HepG2 (cell line): Measurements from ENCODE around the gene TUBA4B. TPM values are rescaled to one million over a fixed set of nuclear protein-coding genes. Genes with fewer than 3 reads are reported as not detected.

Source experiments
- CREM ChIP-seq, 2 experiments: sonication (generic) in 1 of 2; formaldehyde crosslinking in 1 of 2; IDR thresholded peaks; 2 replicates each; pipeline versions ENCODE4 v1.4.0 to v1.6.1; 2016 to 2020; ENCODE audit warnings: antibody characterized with exemption in 1 of 2, mild to moderate bottlenecking in 1 of 2, missing genetic modification reagents in 1 of 2
- ELF1 ChIP-seq: sonication (generic); formaldehyde crosslinking; IDR thresholded peaks from 2 replicates; pipeline ENCODE4 v1.4.0; 2020; ENCODE audit warnings: missing genetic modification reagents
- MEIS2 ChIP-seq: sonication (generic); formaldehyde crosslinking; IDR thresholded peaks from 2 replicates; pipeline ENCODE4 v1.9.0; 2021; ENCODE audit warnings: mild to moderate bottlenecking, missing genetic modification reagents
- SALL2 ChIP-seq: sonication (generic); formaldehyde crosslinking; IDR thresholded peaks from 2 replicates; pipeline ENCODE4 v1.8.1; 2023; ENCODE audit warnings: mild to moderate bottlenecking, missing genetic modification reagents, inconsistent platforms
- SRSF9 ChIP-seq: fragments of 200-400 bp; formaldehyde crosslinking; IDR thresholded peaks from 2 replicates; pipeline ENCODE4 v1.6.1; 2018; ENCODE audit warnings: borderline replicate concordance, mild to moderate bottlenecking, low read depth, low read length; ENCODE audit not compliant: insufficient read depth, poor library complexity, severe bottlenecking
- ZHX2 ChIP-seq, 2 experiments: sonication (generic) in 1 of 2; formaldehyde crosslinking in 1 of 2; IDR thresholded peaks; 2 replicates each; pipeline versions ENCODE4 v1.6.1 to v1.9.0; 2014 to 2022; ENCODE audit warnings: antibody characterized with exemption in 1 of 2, borderline replicate concordance in 1 of 2, inconsistent platforms in 1 of 2, low read depth in 1 of 2, missing genetic modification reagents in 1 of 2
- ZNF567 ChIP-seq: sonication (generic); formaldehyde crosslinking; IDR thresholded peaks from 2 replicates; pipeline ENCODE4 v1.8.1; 2023; ENCODE audit warnings: mild to moderate bottlenecking, missing genetic modification reagents, borderline replicate concordance
- ZNF646 ChIP-seq: sonication (generic); formaldehyde crosslinking; IDR thresholded peaks from 2 replicates; pipeline ENCODE4 v1.9.0; 2021; ENCODE audit warnings: mild to moderate bottlenecking, missing genetic modification reagents
- ZNF83 ChIP-seq: sonication (generic); formaldehyde crosslinking; IDR thresholded peaks from 2 replicates; pipeline ENCODE4 v1.4.0; 2020; ENCODE audit warnings: missing genetic modification reagents, mild to moderate bottlenecking, borderline replicate concordance
- polyA plus RNA-seq, 8 experiments: library from polyadenylated mRNA; depleted of rRNA in 3 of 8; stranded (reverse) in 7 of 8; unstranded in 1 of 8; fragments of >200 nt; fragmentation: Illumina TruSeq in 4 of 8; extraction: Trizol in 4 of 8; gene quantifications; 2 replicates each; pipeline versions ENCODE4 v1.2.1 to v1.2.3, GENCODE V29; 2011 to 2016; ENCODE audit warnings: low read depth in 4 of 8, missing spikeins in 1 of 8, mixed read lengths in 1 of 8; ENCODE audit not compliant: insufficient read depth in 1 of 8
- total RNA-seq, 5 experiments: library from RNA; depleted of rRNA; stranded (reverse); fragments of >200 nt; fragmentation: Illumina TruSeq; extraction: Trizol; gene quantifications; 2 replicates each; pipeline ENCODE4 v1.2.3, GENCODE V29; 2016; ENCODE audit warnings: low read depth in 1 of 5
- TF ChIP-seq, protein P1 (sequence below): sonication (generic); formaldehyde crosslinking; IDR thresholded peaks from 2 replicates; pipeline ENCODE4 v1.8.0; 2022; ENCODE audit warnings: mild to moderate bottlenecking, missing genetic modification reagents, moderate library complexity
- TF ChIP-seq, protein P2 (sequence below): sonication (generic); formaldehyde crosslinking; IDR thresholded peaks from 2 replicates; pipeline ENCODE4 v1.4.0; 2020; ENCODE audit warnings: missing genetic modification reagents

Gene TUBA4B
- total and polyA plus RNA-seq, 2 of the 13 experiments (the other 11 are each of a cell fraction or from before 2014, with no cell fraction given) = 0.18 to 0.22 TPM

- TF ChIP-seq ZNF646 (CRISPR knock-in tag) = no peak
- TF ChIP-seq ZHX2 (IDR thresholded peaks at IDR 0.05; ENCODE audit: low read depth) = peak; percentile 92
- no peak for TF ChIP-seq ZHX2 (CRISPR knock-in tag; IDR thresholded peaks at IDR 0.05; ENCODE audit: borderline replicate concordance)
- TF ChIP-seq ELF1 (CRISPR knock-in tag) = peak; percentile 89
- peak; percentile 95 for TF ChIP-seq SALL2 (CRISPR knock-in tag)
- TF ChIP-seq SRSF9 = no peak
- TF ChIP-seq MEIS2 (CRISPR knock-in tag) = peak; percentile 55; the same call in 1 of the 2 replicates
- peak; percentile 93 for TF ChIP-seq ZNF567 (CRISPR knock-in tag)
- TF ChIP-seq, protein P1, sequence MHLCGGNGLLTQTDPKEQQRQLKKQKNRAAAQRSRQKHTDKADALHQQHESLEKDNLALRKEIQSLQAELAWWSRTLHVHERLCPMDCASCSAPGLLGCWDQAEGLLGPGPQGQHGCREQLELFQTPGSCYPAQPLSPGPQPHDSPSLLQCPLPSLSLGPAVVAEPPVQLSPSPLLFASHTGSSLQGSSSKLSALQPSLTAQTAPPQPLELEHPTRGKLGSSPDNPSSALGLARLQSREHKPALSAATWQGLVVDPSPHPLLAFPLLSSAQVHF (CRISPR knock-in tag) = peak; percentile 47; the same call in 1 of the 2 replicates
- TF ChIP-seq, protein P2, sequence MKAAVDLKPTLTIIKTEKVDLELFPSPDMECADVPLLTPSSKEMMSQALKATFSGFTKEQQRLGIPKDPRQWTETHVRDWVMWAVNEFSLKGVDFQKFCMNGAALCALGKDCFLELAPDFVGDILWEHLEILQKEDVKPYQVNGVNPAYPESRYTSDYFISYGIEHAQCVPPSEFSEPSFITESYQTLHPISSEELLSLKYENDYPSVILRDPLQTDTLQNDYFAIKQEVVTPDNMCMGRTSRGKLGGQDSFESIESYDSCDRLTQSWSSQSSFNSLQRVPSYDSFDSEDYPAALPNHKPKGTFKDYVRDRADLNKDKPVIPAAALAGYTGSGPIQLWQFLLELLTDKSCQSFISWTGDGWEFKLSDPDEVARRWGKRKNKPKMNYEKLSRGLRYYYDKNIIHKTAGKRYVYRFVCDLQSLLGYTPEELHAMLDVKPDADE = 0 out of 2 replicates have a peak, but pooled peaks have one; percentile 67
- TF ChIP-seq CREM (IDR thresholded peaks at IDR 0.05) = peak; percentile 99
- peak; percentile 93 for TF ChIP-seq CREM (CRISPR knock-in tag; IDR thresholded peaks at IDR 0.05)
- no peak; the same call in 1 of the 2 replicates for TF ChIP-seq ZNF83
These were observed 7.7 kb upstream of the TUBA4B start, which contains the start of the genes GLB1L and STK16 (continued) for GRCh38 chr2:219245148-219245898.
